HG03354 (cell line): ENCODE data around the gene HIPK2.

ENCODE experiments used
- ATAC-seq: cut with Tn5 transposase; IDR thresholded peaks from one replicate; pipeline ENCODE4 v1.9.1; 2021; ENCODE audit warnings: mild to moderate bottlenecking; ENCODE audit not compliant: unreplicated experiment, poor library complexity, severe bottlenecking

The HIPK2 gene

GRCh38 chr7:139660317-139661042, 117.3 kb downstream of the HIPK2 start:
- ATAC-seq, result no peak

- no peak for ATAC-seq
These were observed 117.9 kb downstream of the HIPK2 start for GRCh38 chr7:139659922-139660316.

DNA sequence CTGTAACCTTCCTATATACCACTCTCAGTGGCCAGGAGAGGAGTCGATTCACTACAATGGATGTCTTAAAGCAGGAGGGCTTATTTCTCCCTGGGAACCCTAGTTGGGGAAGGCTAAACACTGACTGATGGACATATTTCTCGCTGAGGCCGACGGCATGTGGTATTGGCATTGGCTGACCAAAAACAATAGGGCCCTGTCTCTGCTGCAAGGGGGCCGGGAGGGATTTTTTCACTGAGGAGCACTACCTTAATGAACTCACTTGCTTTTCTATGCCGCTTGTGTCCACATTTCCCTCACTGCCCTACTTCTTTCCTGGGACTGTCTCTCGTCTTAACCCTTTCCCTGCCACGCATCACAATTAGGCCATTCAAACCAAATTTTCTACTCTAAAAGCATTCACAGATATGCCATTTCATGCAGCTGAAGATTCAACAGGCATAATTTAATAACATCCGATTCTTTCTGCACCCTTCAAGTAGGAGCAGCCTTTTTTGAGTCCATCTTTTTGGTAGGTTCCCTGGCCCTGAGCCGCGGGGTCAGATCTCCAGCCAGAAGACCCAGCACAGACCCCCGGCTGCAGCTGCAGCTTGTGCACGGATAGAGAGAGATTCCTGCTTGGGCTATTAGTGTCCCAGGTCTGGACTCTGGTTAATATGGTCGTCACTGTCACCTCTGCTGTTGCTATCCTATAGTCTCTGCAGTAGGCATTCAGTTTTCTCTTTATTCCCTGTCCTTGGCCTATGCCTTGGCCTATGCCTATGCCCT, 118.7 kb downstream of the HIPK2 start:
- no peak for ATAC-seq

GRCh38 chr7:139658296-139658695, 119.5 kb downstream of the HIPK2 start:
- ATAC-seq, result no peak

GRCh38 chr7:139657725-139658124, 120.1 kb downstream of the HIPK2 start:
- no peak for ATAC-seq

DNA sequence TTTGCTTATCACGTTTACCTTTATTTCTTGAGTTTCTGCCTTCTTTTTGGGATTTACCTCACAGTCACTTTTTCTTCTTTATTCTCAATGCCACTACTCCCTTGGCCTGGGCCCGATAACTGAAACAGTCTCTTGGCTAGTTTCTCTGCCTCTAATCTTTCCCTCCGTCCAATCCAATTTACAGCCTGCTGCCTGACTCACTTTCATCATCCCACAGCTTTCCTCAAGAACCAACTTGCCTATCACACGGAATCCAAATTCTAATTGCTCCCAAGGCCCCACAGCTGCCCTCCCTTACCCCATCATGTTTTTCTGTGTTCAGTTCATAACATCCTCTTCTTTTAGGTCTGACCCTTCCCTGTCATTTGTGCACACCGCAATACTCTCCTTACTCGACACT, 121.4 kb downstream of the HIPK2 start:
- ATAC-seq, result no peak

GRCh38 chr7:139655305-139655704, 122.5 kb downstream of the HIPK2 start:
- ATAC-seq, result no peak

GRCh38 chr7:139654276-139655181, 123.3 kb downstream of the HIPK2 start:
- no peak for ATAC-seq

DNA sequence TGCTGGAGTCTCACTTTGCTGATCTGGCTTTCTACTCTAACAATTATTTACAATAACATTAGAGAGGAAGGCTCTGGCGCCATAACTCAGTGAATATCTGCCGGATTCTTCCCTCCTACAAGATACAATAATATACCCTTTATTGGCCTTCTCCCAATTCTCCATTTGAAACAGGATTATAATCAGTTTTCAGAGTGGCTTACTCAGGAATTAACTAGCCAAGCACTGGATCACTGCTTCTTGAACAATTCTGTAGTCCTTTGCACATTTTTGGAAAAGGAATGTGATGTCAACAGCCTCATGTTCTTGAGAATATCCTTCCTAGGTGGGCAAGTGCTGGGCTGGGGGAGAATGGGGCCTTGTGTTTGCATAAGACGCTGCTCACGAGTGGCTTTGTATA, 125.9 kb downstream of the HIPK2 start:
- ATAC-seq, result no peak

DNA sequence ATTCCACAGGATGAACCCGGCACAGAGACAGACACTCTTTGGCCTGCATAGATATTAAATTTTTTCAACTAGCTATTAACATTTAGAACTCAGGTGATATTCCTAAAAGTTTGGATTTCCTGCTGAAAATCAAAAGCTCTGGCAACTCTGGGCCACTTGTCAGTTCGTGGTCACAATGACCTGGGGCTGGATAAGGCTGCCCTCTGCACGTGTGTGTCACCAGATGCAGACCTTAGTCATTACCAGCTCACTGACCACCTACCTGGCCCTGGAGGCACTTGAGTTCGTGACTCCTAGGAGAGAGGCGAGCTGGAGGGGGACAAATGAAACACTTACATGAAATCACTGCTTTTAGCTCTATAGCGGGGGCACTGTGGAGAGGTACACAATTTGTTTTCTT, 126.5 kb downstream of the HIPK2 start:
- ATAC-seq, result no peak

DNA sequence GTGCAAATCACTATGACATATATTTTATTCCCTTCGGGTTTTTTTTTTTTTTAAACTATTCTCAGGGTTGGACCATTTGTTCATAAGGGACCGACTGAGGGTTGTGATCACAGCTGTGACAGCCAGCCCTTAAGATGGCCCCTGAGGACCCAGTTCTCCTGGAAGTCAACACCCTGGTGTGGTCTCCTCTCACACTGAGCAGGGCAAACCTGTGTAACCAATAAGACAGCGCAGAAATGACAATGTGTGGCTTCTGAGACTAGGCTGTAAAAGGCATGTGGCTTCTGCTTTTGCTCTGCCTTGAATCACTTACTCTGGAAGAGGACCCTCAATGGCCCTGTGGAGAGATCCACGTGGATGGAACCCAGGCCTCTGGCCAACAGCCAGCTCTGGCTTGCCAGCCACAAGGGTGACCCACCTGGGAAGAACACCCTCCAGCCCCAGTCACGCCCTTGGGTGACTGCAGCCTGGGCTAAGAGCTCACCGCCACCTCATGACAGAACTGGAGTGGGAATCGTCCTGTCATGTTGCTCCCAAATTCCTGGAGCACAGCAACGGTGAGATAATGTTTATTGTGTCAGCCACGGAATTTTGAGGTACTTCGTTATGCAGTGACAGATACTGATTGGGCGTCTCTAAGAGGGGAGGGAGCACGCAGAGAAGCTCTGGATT, 127.2 kb downstream of the HIPK2 start:
- ATAC-seq, result no peak

DNA sequence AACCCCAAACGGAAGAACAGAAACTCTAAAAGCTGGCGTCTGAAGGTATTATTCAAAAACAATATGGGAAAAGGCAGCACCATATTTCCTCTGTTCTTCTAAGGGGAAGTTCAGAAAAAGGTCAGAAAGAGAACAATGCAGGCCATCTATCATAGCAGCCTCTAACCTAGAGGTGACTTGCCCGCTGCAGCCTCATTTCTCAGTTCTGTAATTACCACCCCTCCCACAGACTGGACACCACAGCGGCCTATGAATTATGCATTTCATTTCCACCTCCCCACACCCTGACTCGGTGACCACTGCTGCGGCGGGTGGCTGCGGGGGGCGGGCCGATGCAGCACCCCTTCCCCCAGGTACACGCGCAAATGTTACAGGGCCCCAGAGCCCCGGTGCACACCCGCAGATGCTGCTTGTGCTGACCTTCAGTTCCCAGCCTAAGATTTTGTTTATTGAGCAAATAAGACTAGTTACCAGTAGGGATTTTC, 128.8 kb downstream of the HIPK2 start:
- peak; percentile 91 for ATAC-seq

DNA sequence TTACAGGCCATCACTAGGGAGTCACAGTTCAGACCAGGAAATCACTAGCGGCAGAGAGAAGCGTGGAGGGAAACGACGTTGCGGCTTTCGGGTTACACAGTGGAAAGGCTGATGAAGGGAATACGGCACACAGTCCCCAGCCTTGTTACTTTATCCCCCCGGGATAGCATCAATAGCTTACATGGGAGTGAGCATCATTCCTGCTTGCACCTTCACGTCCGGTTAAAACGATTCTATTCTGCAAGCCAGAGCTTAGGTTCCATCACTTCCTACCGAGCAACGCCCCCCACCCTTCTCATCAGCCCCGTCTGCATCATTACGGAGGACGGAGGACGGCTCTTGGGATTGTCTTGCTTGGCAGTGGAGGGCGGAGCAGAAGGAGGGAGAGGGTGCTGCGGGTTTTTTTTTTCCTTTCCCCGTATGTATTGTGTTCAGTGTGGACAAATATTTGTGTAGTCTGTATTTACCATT, 129.4 kb downstream of the HIPK2 start:
- peak; percentile 4 for ATAC-seq

DNA sequence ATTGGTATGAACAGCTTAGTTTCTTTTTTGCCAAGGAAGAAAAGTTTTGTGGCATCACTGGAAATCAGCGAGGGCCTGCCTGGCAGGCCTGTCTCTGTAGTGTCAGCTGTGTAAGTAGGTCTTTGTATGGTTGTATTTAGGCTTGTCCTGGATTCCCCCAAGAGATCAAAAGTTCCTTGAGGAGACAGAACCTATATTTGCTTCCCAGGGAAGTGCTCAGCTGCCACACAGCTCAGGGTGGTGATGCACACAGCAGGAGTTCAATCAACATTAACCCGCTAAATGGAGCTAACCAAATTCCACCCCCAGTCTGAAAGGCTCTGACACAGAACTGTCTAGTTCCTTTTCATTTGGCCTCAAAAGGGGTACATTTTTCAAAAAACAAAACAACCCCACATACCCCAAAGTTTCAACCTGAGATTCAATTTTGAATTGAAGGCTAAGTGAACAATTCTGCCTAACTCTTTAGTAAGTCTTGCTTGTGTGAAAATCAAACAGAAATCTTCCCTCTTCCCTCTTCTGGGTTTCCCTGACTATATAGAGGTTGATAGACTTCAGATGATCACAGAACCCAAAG, 129.9 kb downstream of the HIPK2 start:
- ATAC-seq, result no peak

DNA sequence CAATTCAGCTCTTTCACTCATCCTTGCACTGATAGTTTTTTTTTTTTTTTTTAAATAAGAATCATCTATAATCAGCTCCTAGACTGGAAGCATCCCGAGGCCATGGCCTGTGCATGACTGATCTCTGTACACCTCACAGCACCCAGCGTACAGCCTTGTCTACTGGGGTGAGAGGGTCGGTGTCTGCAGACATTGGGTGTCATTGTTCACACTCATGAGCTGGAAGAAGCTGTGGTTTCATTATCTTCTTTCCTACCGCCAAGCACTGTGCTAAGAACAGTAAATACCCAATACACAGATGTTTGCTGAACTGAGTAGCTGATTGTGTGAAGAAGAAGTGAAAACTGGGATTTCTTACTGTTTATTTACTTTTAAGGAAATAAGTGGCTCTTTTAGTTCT, 130.7 kb downstream of the HIPK2 start:
- no peak for ATAC-seq

GRCh38 chr7:139646566-139646965, 131.2 kb downstream of the HIPK2 start:
- no peak for ATAC-seq

GRCh38 chr7:139645572-139646523, 131.9 kb downstream of the HIPK2 start:
- ATAC-seq, result no peak

DNA sequence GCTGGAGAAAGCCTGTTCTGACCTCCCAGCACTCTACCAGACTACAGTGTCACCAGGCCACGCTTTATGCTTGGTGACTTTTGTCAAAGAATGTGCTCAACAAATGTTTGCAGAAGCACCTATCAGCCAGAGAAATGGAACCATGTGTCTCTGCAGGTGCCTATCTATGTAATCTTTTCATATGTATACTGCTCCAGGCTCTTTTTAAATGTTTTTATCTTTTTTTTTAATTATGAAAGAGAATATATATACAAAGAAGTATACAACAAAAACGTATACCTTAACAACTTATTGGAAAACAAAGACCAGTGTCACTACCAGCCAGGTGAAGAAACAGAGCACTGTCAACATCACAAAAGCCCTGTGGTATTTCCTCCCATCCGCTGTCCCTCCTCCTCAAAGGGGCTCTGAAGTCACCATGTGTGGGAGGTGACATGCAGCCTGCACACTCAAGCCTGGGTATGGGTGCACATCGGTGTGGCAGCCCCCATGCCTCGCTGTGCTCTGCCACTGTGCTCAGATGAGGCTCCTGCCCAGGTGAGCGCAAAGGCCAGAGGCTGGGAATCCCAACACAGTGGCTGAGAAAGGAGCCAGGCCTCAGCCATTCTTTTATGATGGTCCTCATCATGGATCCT, 133.7 kb downstream of the HIPK2 start:
- ATAC-seq, result no peak
